GM12878 (cell line): ENCODE data around the gene GALNT15. TPM values are rescaled to one million over a fixed set of nuclear protein-coding genes. Genes with fewer than 3 reads are reported as not detected.

Source experiments
- ATAC-seq: fragments of 200-7000 bp; cut with Tn5 transposase; 3 replicates; pipeline ENCODE4 v1.9.1; 2020; ENCODE audit warnings: mild to moderate bottlenecking, moderate library complexity
- BruUV-seq: library from RNA; stranded (reverse); fragments of 400-500 nt; replicated peaks from 2 replicates; lab custom pipeline; 2021; lab: Mats Ljungman, UMichigan
- CTCF ChIA-PET: fragments of 300-600 bp; sonication (Branson Sonifier 250); formaldehyde crosslinking; extraction: SDS; loops from one replicate; lab custom pipeline; 2021; ENCODE audit warnings: inconsistent platforms; lab: Yijun Ruan, JAX
- POLR2A ChIA-PET: fragments of 350-600 bp; formaldehyde crosslinking; extraction: SDS; loops from one replicate; lab custom pipeline; 2021; ENCODE audit warnings: inconsistent platforms; lab: Charles Lee
- RAD21 ChIA-PET: fragments of 300-600 bp; sonication (Branson Sonifier 250); formaldehyde crosslinking; loops from one replicate; lab custom pipeline; 2023; ENCODE audit warnings: antibody characterized with exemption; ENCODE audit not compliant: unreplicated experiment; lab: Charles Lee
- SMC1A ChIA-PET: fragments of 300-600 bp; sonication (Branson Sonifier 250); formaldehyde crosslinking; loops from one replicate; lab custom pipeline; 2023; ENCODE audit not compliant: unreplicated experiment, uncharacterized antibody; lab: Charles Lee
- DNase-seq: peaks from one replicate; pipeline ENCODE4 v3.0.0-alpha.2; 2011; ENCODE audit warnings: low read depth, low spot score
- FAIRE-seq: peaks from 3 replicates; lab custom pipeline; 2011; peaks lifted over from hg19 to GRCh38; lab: Jason Lieb, UNC
- H2AFZ ChIP-seq: 2 replicates; pipeline ENCODE4 v1.6.0; 2011; ENCODE audit warnings: low read depth, low read length, control low read depth; ENCODE audit not compliant: control insufficient read depth
- H3K27ac ChIP-seq: 2 replicates; pipeline ENCODE4 v1.5.1; 2011; ENCODE audit warnings: control low read depth; ENCODE audit not compliant: control insufficient read depth, insufficient read depth
- H3K27me3 ChIP-seq, 2 experiments: replicated peaks in 1 of 2; 2 replicates each; pipeline versions ENCODE4 v1.6.0 to v1.6.1; 2011; ENCODE audit warnings: low read length in 1 of 2; ENCODE audit not compliant: control insufficient read depth in 2 of 2, insufficient read depth in 2 of 2
- H3K36me3 ChIP-seq, 2 experiments: 2 replicates each; pipeline ENCODE4 v1.5.1; 2011; ENCODE audit warnings: low read length in 1 of 2; ENCODE audit not compliant: control insufficient read depth in 2 of 2, insufficient read depth in 2 of 2
- H3K4me1 ChIP-seq: 2 replicates; pipeline ENCODE4 v1.6.1; 2011; ENCODE audit warnings: mild to moderate bottlenecking, low read length, moderate library complexity, mixed read lengths; ENCODE audit not compliant: control insufficient read depth, insufficient read depth
- H3K4me2 ChIP-seq: 2 replicates; pipeline ENCODE4 v1.6.0; 2011; ENCODE audit warnings: control low read depth; ENCODE audit not compliant: control insufficient read depth, insufficient read depth
- H3K4me3 ChIP-seq: fragments of 200-600 bp; sonication (generic); 2 replicates; pipeline ENCODE4 v1.5.1; 2016
- H3K79me2 ChIP-seq: 2 replicates; pipeline ENCODE4 v1.6.0; 2011; ENCODE audit warnings: low read length; ENCODE audit not compliant: control insufficient read depth, insufficient read depth
- H3K9ac ChIP-seq: 2 replicates; pipeline ENCODE4 v1.8.0; 2011; ENCODE audit warnings: low read length, control low read depth, mixed read lengths; ENCODE audit not compliant: control insufficient read depth, insufficient read depth
- H3K9me3 ChIP-seq: replicated peaks from 3 replicates; pipeline ENCODE4 v1.5.1; 2011; ENCODE audit warnings: mild to moderate bottlenecking, low read length; ENCODE audit not compliant: control insufficient read depth, insufficient read depth
- H4K20me1 ChIP-seq: 2 replicates; pipeline ENCODE4 v1.6.0; 2011; ENCODE audit not compliant: control insufficient read depth, insufficient read depth
- ASH2L ChIP-seq: fragments of 300-600, 200-600 bp; sonication (generic); IDR thresholded peaks from 2 replicates; pipeline ENCODE4 v1.6.1; 2017; ENCODE audit warnings: low read depth, mild to moderate bottlenecking, borderline replicate concordance
- BCL11A ChIP-seq: IDR thresholded peaks from 2 replicates; pipeline ENCODE4 v1.6.1; 2011; ENCODE audit warnings: low read depth, low read length
- CREB1 ChIP-seq: IDR thresholded peaks from 2 replicates; pipeline ENCODE4 v1.6.1; 2012; ENCODE audit warnings: low read depth, mild to moderate bottlenecking, inconsistent platforms
- DPF2 ChIP-seq: fragments of 450-650 bp; IDR thresholded peaks from 2 replicates; pipeline ENCODE4 v1.6.1; 2017; ENCODE audit warnings: mild to moderate bottlenecking
- FOXK2 ChIP-seq: fragments of 450-650 bp; IDR thresholded peaks from 2 replicates; pipeline ENCODE4 v1.6.1; 2017; ENCODE audit warnings: mild to moderate bottlenecking, moderate library complexity
- NKRF ChIP-seq: fragments of 450-650 bp; conservative IDR thresholded peaks from 2 replicates; pipeline ENCODE4 v1.6.1; 2017; ENCODE audit warnings: mild to moderate bottlenecking, moderate library complexity
- NR2C2 ChIP-seq: IDR thresholded peaks from 2 replicates; pipeline ENCODE4 v1.6.1; 2011; ENCODE audit warnings: borderline replicate concordance, low read depth; ENCODE audit not compliant: control insufficient read depth, insufficient read length
- POU2F2 ChIP-seq: IDR thresholded peaks from 3 replicates; pipeline ENCODE4 v1.6.1; 2011; ENCODE audit warnings: low read depth, mild to moderate bottlenecking, low read length, borderline replicate concordance
- REST ChIP-seq: IDR thresholded peaks from 2 replicates; pipeline ENCODE4 v1.6.1; 2012; ENCODE audit warnings: mild to moderate bottlenecking, low read depth, low read length
- SKIL ChIP-seq: fragments of 450-650 bp; IDR thresholded peaks from 2 replicates; pipeline ENCODE4 v1.6.1; 2017; ENCODE audit warnings: mild to moderate bottlenecking, low read depth, inconsistent platforms; ENCODE audit not compliant: poor library complexity, severe bottlenecking
- SMARCA5 ChIP-seq: fragments of 450-650 bp; IDR thresholded peaks from 2 replicates; pipeline ENCODE4 v1.6.1; 2017; ENCODE audit warnings: mild to moderate bottlenecking
- STAT1 ChIP-seq: fragments of 450-650 bp; conservative IDR thresholded peaks from 2 replicates; pipeline ENCODE4 v1.6.1; 2014; ENCODE audit warnings: antibody characterized with exemption, mild to moderate bottlenecking
- TARDBP ChIP-seq: IDR thresholded peaks from 2 replicates; pipeline ENCODE4 v1.6.1; 2016; ENCODE audit warnings: borderline replicate concordance
- YBX1 ChIP-seq: fragments of 450-650 bp; IDR thresholded peaks from 2 replicates; pipeline ENCODE4 v1.6.1; 2016; ENCODE audit warnings: antibody characterized with exemption
- ZBTB4 ChIP-seq: fragments of 450-650 bp; formaldehyde crosslinking; IDR thresholded peaks from 2 replicates; pipeline ENCODE4 v1.4.0; 2022; ENCODE audit warnings: mild to moderate bottlenecking, moderate library complexity
- WGBS: methylation state at CpG from one replicate; pipeline ENCODE4 v1.1.6; 2016; ENCODE audit warnings: low lambda C conversion rate; ENCODE audit not compliant: insufficient replicate concordance, insufficient coverage; ENCODE audit errors: missing lambda C conversion rate; 5-methylcytosine and 5-hydroxymethylcytosine counted together
- in situ Hi-C: fragments of 300-500 bp; cut with MboI; formaldehyde crosslinking; loops from 9 replicates; pipeline ENCODE4 v1.14.3; 2018; ENCODE audit warnings: mixed read lengths
- intact Hi-C: fragments of 100-400 bp; cut with micrococcal nuclease; formaldehyde crosslinking; loops from one replicate; pipeline ENCODE4 v1.14.2; 2022; ENCODE audit not compliant: unreplicated experiment
- polyA plus RNA-seq, 11 experiments: library from polyadenylated mRNA; depleted of rRNA in 4 of 11; unstranded in 6 of 11; stranded (reverse) in 5 of 11; fragments of >200 nt; fragmentation: Nextera tagmentation in 4 of 11; fragmentation: Illumina TruSeq in 1 of 11; extraction: Ambion mirVana in 4 of 11; extraction: Trizol in 1 of 11; gene quantifications; 1 replicate in 1 of 11; 2 replicates in 10 of 11; pipeline versions ENCODE4 v1.2.1 to v1.2.3, GENCODE V29; 2011 to 2016; ENCODE audit warnings: inconsistent platforms in 2 of 11, missing spikeins in 2 of 11, low read depth in 1 of 11
- total RNA-seq, 4 experiments: library from RNA; depleted of rRNA in 3 of 4; stranded (reverse); fragments of >200 nt in 3 of 4; fragmentation: Illumina TruSeq in 1 of 4; extraction: Trizol in 1 of 4; gene quantifications; 2 replicates each; pipeline versions ENCODE4 v1.2.1 to v1.2.3, GENCODE V29; 2013 to 2021

The GALNT15 gene
- total and polyA plus RNA-seq, 10 of the 15 experiments (the other 5 are each of a cell fraction or from before 2014, with no cell fraction given) = 0.03 to 0.05 TPM; not detected in 8

- H3K4me1 ChIP-seq = no peaks in the 10 kb centered on the region; the same call in 1 of the 2 replicates
- no peak for FAIRE-seq
- no peak overlapping the region for H3K9ac ChIP-seq
- H3K36me3 ChIP-seq = peaks cover 0 to 2% of the 10 kb centered on the region in 2 experiments; a peak in 2 of 4 replicates
- H3K4me3 ChIP-seq = no peak overlapping the region
- H3K27me3 ChIP-seq = no peaks in the 10 kb centered on the region
- in situ Hi-C loops = no loop called here
- no peaks in the 10 kb centered on the region for H4K20me1 ChIP-seq
- WGBS = 58% methylated on average over 1 of the region's 1 CpG
- H3K4me2 ChIP-seq = no peak overlapping the region
- POLR2A ChIA-PET = no interaction called here
- H3K27ac ChIP-seq = no peak overlapping the region
- RAD21 ChIA-PET = no interaction called here
- no peaks in the 10 kb centered on the region for H3K9me3 ChIP-seq
- intact Hi-C loops = loop anchor here (10.0 kb wide), 1 partner anchor 975 kb away; no protein-coding TSS in a partner anchor
- SMC1A ChIA-PET = no interaction called here
- no peak overlapping the region for H2AFZ ChIP-seq
- ATAC-seq = no peak
- no TSS peak for BruUV-seq
- CTCF ChIA-PET = interaction anchor here (1.2 to 2.3 kb wide), 2 partner anchors 9 to 12 kb away, joined by 3 to 13 read pairs; no protein-coding TSS in a partner anchor
- no peak for DNase-seq
- peaks cover 21% of the 10 kb centered on the region for H3K79me2 ChIP-seq
- TF ChIP-seq NR2C2 (no peak), YBX1 (no peak), DPF2 (no peak), FOXK2 (no peak), REST (no peak), ZBTB4 (CRISPR knock-in tag) (no peak), ASH2L (no peak), TARDBP (no peak), BCL11A (no peak), CREB1 (no peak), POU2F2 (no peak), SKIL (no peak), SMARCA5 (no peak), STAT1 (no peak), NKRF (no peak)
Measured at GRCh38 chr3:16260046-16260445, 85.6 kb downstream of the GALNT15 start.
